NCI-H2107 treated with DMSO at 0.1 percent for 48 hours (cell line): ENCODE data around the gene IL1RAPL1.

Experiments
- DNase-seq: peaks from one replicate; lab custom pipeline; 2025; ENCODE audit not compliant: unreplicated experiment; lab: John Stamatoyannopoulos, UW

The IL1RAPL1 gene

DNA sequence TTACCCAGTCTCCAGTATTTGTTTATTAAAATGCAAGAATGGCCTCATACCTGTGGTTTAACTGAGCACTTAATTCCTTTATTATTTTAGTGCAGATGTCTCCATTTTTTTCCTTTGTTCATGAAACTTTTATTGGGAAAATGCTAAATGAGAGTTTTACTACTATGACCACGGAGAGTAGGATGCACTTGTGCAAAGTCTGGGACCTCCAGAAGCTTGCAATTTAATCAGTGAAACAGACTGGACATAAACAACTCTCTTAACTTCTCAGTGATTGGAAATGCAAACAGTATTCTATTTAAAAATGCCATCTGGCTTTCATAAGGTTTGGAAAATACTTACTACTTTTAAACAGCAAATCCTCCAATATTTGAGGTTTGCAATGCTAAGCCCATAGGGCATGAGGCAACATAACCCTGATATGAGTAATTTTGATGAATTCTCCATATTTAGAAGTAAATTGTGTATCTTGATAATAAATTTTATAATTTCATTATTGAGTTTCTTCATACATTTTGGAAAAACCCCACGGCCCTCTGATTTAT is 909.5 kb downstream of the IL1RAPL1 start:
- no peak for DNase-seq

DNA sequence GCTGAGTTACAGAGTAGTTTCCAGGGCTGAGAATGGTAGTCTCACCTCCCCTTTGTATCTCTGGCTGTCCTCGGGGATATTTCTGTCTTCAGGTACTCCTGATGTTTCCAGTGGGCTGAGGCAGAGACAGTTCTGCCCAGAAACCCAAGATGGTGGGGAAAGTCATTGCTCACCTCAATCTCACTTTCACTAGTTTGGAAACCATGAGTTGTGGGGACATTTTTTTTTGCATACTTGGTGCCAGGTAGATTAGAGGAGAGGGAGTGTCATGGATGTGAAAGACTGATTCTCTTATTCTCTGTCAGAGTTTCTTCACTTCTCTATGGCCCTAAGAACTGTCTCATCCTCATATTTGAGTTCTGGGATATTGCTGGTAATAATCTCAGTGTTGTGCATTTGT is 919.5 kb downstream of the IL1RAPL1 start:
- DNase-seq: no peak

DNA sequence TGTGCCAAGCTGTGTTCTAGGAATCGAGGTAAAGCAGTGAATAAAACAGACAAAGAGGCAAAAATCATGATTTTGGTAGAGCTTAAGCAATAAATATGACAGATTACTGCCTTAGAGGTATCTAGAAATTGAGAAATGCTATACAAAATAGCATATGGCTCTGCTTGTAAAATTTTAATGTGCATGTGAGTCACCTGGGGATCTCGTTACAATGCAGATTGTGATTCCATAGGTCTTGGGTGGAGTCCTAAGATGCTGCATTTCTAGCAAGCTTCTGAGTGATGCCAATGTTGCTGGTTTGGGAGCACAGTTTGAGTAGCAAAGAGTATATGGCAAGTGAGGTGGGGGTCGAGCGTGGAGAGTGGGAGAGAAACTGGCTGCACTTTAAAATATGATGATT is 930.9 kb downstream of the IL1RAPL1 start:
- DNase-seq: no peak

DNA sequence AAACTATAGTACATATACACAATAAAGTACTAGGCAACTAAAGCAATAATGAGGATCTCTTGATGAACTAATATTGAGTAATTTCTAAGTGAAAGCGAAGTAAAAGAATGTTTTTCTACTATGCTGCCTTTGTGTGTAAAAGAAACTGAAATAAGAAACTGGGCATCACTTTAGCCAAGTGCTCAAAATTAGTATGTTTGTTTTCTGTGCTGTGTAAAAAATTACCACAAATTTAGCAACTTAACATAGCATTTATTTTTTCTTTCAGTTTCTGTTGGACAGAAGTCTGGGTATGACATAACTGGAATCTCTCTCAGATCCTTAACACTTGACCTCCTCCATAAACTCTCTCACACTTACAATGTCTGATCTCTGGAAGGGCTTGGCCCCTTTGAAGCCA is 941.0 kb downstream of the IL1RAPL1 start:
- DNase-seq: no peak

DNA sequence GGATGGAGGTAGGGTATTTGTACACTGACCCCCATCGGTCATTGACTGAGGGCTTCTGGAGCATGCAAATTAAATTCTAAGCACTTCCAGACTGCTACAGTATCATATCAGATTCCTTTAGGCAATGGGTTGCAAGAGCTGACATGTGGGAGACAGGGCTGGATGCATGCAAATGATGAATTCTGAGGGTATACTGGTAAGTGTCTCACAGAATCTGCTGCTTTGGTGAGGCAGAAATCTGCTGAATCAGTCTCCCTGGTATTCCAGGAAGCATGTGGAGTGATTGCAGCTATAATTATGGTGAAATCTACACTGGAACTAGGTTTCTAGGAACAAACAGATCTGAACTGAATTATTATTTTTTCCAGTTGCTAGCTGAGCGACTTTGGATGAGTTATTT is 943.3 kb downstream of the IL1RAPL1 start:
- no peak for DNase-seq

DNA sequence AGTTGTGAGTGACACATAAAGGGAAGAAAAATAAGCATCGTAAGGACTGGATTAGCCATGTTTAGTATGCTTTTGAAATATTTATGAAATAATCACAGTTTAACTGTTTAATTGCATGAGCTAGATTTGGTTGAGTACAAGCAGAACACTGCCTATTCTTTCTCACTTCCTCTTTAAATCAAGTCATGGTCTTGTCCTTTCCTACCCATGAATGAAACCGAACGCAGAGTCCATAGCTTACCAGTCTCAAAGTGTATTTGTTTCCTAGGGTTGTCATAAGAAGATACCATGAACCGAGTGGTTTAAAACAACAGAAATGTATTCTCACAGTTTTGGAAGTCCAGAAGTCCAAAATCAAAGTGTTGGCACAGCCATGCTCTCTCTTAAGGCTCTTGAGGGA is 944.1 kb downstream of the IL1RAPL1 start:
- DNase-seq: no peak

DNA sequence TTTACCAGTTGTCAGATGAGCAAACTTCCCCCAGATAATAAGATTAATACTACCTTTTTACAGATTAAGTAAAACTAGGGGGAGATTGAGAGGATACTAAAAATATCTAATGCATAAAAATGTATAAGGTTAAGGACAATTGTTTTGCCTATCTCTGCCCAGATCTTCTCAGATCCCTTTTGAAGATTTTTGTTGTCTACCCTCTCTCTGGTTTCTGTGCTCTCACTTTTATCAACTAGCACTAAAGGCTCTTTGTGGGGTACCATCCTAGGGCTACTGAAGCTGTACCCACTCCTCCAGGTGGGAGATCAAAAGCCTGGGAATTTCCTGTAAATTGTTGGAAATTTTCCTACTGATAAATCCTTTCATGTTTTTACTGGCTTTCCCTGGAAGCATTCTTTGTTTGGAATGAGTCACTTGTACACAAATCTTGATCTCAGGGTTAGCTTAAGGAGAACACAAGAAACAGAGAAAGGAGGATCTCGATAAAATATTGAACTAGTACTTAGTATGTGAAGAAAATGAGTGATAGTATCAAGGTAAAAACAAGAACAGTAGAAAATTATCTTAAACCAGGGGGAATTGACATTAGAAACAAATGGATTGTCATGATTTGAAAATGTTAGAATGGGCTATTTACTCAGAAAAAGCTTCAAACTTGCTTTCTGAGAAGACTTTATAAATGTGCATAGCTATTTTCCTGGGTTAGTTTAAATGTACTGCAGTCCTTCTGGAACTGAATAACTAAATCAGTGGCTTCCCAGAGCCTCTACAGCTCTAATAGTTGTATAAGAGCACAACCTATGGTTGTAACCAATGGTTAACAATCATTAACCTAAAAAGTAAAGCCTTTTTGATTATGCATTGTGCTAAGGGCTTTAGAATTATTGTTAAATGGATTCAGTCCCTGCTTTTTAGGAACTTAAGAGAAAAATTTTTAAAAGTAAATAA is 948.2 kb downstream of the IL1RAPL1 start:
- no peak for DNase-seq

DNA sequence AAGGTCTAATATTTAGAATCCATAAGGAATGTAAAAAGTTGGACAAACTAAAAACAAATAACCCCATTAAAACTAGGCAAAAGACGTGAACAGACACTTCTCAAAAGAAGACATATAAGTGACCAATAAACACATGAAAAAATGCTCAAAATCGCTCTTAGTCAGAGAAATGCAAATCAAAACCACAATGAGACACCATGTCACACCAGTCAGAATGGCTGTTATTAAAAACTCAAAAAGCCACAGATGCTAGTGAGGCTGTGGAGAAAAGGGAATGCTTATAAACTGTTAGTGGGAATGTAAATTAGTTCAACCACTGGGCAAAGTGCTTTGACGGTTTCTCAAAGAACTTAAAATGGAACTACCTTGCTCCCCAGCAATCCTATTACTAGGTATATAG is 953.8 kb downstream of the IL1RAPL1 start:
- DNase-seq: no peak

DNA sequence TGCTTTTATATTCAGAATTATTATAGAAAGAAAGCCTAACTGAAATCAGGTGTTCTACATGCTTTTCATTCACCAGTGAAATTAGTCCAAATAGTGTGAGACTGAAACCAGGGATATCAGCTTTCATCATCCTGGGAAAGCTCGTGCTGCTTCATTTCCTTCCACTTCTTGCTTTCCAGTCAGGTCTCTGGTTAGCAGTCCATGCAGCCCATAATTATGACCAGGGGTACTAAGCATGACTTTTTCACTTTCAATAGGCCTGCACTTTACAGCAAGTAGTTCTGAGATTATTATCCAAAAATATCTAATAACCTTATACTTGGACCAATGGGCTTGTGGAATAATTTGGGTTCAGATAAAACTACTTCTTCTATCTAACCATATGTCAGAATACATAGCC is 954.9 kb downstream of the IL1RAPL1 start:
- no peak for DNase-seq

DNA sequence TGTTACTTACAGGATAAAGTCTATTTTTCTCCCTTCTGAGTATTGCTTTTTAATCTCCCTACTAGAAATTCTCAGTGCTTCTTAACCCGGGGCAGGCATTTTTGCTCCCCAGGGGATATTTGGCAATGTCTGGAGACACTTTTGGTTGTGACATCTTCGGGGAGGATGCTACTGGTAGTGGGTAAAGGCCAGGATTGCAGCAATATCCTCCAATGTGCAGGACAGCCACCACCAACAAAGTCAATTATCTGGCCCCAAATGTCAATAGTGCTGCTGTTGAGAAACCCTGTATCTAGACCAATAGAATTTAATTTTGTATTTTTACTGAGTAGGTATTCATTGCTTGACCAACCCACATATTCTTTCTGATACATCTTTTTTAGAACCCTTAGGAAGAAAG is 958.6 kb downstream of the IL1RAPL1 start:
- DNase-seq: no peak

DNA sequence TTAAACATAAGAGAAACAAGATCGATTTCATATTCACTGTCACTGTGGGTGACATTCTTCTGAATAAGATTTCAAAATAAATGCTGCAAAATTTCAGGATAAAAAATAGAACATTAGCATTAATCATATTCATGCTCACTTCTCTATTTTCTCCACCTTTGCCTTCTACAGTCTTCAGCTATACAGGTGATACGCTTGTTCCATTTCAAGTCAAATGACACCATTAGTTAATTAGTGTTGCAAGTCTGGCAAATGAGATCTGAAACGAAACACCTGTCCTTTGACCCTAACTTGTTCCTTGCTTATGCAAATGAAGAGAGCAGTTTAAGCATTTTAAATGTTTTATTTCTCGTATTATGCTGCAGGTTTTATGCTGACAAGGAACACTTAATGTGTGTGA is 960.6 kb downstream of the IL1RAPL1 start:
- no peak for DNase-seq

DNA sequence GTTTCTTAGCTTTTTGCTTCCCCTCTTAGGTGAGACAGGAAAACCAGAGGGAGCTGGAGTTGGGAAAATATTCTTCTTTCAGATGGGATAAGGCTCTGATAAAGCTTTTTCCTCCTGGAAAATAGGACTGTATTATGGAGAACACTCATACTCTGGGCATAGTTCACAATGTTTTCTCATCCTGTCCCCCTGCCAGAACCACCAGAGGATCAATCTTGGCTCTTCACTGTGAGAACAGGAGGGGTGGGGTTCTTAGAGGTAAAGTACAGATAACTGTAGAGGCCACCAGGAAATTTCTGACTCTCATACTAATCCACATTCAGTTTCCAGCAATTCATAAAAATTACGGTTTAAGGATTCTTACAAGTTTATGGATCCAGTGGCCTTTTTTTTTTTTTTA is 966.3 kb downstream of the IL1RAPL1 start:
- DNase-seq: no peak

DNA sequence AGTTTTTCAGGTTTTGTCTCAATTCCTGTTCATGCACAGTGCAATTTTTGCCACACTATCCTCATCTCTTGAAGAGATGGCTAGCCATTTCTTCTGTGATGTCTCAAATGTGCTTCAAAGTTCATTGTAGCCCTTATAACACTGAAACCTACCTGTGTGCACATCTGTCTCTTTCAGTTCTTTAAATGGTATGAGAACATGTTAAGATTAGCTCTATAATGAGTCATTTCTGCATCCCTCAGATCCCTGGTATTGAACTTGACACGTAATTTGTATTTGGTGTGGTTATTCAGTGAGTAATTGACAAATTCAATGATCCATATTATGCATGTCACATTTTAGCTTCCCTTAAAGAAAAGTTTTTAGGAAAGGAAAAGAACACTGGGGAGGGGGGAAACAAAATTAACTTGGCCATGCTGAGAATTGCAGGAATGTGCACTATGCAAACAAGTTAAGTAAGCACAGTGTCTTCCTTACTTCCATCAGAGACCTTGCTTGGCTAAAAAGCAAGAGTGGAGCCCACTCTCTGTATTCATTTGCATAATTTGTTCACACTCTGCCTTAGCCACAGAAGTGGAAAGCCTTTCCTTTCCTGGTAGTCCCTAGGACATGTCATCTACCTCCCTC is 968.3 kb downstream of the IL1RAPL1 start:
- no peak for DNase-seq

DNA sequence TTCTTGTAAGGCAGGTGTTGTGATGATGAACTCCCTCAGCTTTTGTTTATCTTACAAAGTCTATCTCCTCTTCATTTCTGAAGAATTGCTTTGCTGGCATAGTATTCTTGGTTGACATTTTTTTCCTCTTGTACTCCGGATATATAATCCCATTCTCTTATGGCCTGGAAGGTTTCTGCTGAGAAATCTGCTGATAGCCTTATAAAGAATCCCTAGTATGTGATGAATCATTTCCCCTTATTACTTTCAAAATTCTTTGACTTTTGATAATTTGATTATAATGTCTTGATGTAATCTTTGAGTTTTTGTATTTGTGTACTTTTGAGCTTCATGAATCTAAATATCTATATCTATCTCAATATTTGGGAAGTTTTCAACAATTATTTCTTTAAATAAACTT is 972.8 kb downstream of the IL1RAPL1 start:
- no peak for DNase-seq

DNA sequence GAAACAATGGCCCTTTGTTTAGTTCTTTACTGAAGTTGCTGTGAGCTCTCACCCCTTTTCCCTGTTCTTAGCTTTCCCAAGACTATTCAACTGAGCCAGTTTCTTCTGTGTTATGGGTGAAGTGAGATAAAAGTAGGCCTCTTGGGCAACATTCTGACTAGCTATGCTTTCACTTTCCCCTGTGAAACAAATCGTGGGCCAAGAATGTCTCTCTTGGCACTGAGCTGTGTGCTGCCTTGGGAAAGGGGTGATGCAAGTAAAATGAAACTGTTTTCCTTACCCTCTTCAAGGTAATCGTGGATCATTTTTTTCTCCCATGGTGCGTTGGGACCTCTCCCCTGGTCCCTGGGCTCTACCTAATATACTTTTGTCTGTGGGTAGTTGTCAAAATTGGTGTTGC is 974.2 kb downstream of the IL1RAPL1 start:
- DNase-seq: no peak

DNA sequence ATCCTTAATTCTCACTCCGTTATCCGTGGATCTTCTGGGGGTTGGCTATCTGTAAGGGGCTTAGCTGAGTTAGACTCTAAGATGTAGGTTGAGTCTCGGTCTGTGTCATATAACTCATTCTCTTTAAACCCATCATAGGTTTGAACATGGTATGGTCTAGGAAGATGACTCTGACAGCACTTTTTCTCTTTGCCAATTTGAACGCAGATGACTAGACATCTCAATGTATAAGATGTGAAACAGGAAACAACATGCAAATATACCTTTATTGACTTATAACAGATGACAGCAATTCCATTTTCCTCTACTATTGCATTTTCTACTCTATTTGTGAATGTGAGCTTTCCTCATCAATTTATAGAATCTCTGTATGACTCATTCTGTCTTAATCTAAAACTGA is 993.3 kb downstream of the IL1RAPL1 start:
- no peak for DNase-seq

DNA sequence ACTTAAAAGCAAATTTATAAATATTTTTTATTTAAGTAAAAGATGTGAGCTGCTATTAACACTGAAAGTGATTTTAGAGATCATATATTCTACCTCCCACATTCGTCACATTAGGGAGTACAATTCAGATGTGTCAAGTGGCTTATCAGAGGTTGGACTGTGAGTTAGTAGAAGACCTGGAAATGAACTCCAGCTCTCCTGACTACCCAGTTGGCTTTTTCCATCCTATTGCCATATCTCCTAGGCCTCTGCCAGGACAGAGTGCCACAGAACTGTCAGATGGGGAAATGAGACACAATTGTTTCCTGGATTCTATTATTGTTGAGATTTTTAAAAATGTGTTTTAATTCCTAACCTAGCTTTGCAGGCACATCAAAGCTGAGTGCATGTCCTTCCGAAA is 994.0 kb downstream of the IL1RAPL1 start:
- DNase-seq: no peak

DNA sequence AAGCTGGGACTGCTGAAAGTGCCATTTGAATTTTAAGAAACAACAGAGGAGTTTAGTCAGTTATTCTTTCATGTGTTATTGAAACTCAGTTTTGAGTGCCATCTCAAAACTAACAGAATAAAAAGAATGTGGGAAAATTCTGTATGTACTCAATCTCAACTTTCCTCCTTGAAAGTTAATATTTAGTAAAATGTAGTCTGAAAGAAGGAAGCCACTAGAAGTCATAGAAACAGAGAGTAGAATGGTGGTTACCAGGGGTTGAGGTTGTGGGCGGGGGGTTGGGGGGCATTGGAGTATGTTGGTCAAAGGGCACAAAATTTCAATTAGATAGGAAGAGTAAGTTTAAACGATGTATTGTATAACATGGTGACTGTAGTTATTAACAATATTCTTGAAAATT is 999.9 kb downstream of the IL1RAPL1 start:
- DNase-seq: no peak

DNA sequence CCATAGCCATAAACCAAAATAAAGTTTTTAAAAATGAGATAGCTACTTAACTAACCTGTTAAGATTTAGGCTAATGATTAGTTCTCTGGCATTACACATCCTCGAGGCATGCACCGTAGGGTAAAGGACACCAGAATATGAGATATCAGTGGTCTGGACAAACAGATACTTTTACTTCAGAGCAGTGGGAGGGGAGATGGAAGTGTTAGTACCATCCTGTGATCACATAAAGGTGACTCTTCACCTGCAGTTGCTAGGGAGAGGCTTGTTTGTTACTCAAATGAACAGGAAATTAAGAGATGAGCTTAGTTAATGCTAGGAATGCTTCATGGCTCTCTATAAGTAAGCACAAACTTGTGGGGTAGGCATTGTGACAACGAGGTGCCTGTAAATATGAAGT is 1003.7 kb downstream of the IL1RAPL1 start:
- DNase-seq: no peak

DNA sequence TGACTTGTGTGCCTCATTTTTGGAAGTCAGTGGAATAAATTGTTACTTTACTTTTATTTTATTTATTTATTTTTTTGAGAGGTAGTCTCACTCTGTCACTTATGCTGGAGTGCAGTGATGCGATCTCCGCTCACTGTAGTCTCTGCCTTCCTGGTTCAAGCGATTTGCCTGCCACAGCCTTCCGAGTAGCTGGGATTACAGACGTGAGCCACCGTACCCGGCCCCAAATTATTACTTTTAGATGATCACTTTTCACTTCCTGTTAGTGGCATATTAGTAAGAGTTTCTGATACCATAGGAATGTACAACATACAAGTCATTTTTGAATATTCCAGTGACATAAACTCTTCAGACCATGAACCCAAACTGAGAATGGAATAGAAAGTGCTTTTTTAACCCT is 1017.1 kb downstream of the IL1RAPL1 start:
- DNase-seq: no peak

DNA sequence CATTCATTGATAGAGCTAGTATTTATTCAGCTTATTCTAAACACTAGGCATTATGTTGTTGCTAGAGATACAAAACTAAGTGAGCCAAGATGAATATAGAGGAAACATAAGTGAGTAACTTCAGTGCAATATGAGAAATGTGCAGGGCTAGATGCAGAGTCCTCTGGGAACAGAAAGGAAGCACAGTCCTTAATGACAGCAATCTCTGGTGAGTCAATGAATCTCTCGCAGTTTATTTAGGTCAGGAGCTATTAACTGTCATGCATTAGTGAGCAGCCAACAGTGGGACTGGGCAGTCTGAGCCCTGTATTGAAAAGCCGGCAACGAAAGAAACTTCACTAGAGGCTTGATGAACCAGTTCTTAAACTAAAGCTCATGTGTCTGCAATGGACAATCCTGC is 1030.0 kb downstream of the IL1RAPL1 start:
- DNase-seq: no peak

DNA sequence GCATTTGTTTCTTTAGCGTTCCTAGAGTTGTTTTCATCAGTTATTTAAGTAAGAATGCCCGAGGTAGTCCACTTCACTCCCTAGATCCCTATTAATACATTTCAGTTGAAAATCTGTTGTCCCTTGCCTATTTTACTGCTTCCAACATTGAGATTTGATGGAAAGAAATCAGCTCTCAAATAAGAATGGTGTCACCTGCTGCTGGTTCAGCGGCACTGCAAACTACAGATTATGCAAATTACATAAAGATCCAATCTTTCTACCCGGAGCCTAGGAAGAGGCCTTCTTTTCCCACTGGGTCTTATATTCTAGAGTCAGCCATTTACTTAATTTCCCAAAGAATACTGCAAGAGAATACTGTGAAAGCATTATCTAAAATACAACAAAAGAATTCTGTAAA is 1030.5 kb downstream of the IL1RAPL1 start:
- DNase-seq: no peak
